DMS 273 treated with DMSO at 0.1 percent for 48 hours (cell line): ENCODE measurements around the gene BBS5.
"Not testable (repeated sequence)": the region's sequence is repeated elsewhere in the genome, so short reads cannot be mapped to it uniquely, and the experiment has no call there.

Source experiments
- DNase-seq: peaks from one replicate; lab custom pipeline; 2025; lab: John Stamatoyannopoulos, UW

Gene BBS5

GRCh38 chr2:169479257-169480078, at the start of gene BBS5:
BBS5 (plus strand) TSS chr2:169479494; CDS start chr2:169479554, 60 bp downstream.
- DNase-seq, result peak; percentile 66

DNA sequence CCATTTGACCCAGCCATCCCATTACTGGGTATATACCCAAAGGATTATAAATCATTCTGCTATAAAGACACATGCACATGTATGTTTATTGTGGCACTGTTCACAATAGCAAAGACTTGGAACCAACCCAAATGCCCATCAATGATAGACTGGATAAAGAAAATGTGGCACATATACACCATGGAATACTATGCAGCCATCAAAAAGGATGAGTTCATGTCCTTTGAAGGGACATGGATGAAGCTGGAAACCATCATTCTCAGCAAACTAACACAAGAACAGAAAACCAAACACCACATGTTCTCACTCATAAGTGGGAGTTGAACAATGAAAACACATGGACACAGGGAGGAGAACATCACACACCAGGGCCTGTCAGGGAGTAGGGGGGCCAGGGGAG, 47.5 kb upstream of the BBS5 start:
- DNase-seq, result not testable (repeated sequence)

- not testable (repeated sequence) for DNase-seq
These were observed 45.1 kb upstream of the BBS5 start for GRCh38 chr2:169434236-169434635.

DNA sequence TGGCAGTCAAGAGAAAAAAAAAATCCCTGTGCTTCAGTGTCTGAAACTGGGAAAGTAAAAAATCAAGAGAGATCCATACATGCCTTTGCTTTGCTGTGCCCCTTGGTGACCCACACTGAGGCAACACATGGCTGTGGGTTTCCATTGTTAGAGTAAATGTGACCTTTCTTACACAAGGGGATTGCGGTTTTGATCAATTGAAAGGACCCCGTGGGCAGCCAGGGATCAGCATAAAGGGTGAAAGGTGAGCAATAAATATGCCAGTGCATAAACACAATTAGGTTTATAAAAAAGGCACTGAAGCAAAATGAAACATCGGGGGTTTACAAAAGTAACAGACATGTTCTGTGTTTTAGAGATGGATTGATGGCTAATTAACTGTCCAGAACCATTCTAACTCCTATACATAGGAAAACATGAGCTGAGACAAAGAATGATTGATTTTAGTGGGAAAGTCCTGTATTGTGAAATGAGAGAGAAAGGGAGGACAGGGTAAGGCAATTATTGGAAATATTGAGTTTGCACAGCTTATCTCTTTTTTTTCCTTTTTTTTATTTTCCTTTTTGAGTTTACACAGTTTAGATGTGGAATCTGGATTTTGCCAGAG, 40.7 kb upstream of the BBS5 start:
- DNase-seq, result no peak

DNA sequence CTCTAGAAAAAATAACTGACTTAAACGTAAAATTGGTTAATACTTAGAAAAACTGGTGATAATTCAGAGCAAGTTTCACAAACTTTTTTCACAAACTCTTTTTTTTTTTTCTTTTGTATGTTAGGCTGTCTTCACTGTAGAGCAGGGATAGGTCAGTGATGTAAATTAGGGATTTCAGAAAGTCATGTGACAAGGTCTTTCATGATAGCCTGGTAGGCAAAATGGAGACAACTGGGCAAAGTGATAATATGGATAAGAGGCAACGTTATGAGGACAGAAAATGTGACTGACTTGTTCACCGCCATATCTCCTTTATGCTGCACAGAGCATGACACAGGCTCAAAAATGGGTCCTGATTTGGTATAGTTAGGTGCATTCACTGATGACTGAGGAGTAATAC, 39.4 kb upstream of the BBS5 start:
- no peak for DNase-seq

- DNase-seq, result no peak
These were observed 32.8 kb upstream of the BBS5 start for GRCh38 chr2:169446452-169446851.

DNA sequence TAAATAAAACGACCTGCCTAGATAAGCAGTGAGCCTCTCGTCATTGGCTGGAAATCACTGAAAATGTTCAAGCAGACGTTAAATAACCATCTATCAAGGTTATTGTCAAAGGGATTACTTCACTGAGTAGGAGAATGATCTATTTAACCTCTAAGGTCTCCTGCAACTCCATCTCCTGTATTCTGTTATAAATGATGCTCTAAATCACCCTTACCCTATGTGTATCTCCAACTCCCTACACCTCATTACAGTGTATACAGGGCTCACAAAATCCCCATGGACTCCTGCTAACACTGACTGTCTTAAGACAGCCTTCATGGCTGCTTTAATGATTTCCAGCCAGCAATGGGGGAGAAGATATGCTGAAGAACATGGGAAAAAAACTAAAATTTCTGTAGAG, 31.0 kb upstream of the BBS5 start:
- no peak for DNase-seq

- DNase-seq, result no peak
These were observed 30.4 kb upstream of the BBS5 start for GRCh38 chr2:169448865-169449264.

- no peak for DNase-seq
These were observed 27.2 kb upstream of the BBS5 start for GRCh38 chr2:169452080-169452479.

GRCh38 chr2:169453044-169453443, 26.2 kb upstream of the BBS5 start:
- DNase-seq, result not testable (repeated sequence)

- DNase-seq, result no peak
These were observed 18.2 kb upstream of the BBS5 start for GRCh38 chr2:169461143-169461542.

- no peak for DNase-seq
These were observed 16.2 kb upstream of the BBS5 start for GRCh38 chr2:169462896-169463695.

DNA sequence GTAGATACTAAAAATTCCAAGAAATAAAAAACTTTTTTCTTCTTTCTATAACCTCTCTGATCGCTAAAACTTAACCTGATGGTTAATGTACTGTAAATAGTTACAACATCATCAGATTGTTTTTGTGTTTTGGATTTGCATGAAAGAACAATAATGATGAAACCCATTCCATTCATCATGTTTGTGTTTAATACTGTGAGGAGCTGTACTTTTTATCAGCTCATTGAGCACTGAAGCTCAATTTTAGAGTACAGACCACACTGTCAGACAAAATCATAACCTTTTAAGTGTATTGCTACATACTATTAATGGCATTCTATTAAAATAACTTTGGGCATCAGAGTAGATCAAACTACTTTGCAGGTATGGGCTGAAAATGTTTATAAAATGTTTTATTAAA, 14.8 kb upstream of the BBS5 start:
- no peak for DNase-seq

- no peak for DNase-seq
These were observed 14.4 kb upstream of the BBS5 start for GRCh38 chr2:169464882-169465281.

GRCh38 chr2:169468841-169469240, 10.5 kb upstream of the BBS5 start:
- DNase-seq, result no peak

GRCh38 chr2:169469952-169470572, 9.2 kb upstream of the BBS5 start:
- DNase-seq, result no peak

DNA sequence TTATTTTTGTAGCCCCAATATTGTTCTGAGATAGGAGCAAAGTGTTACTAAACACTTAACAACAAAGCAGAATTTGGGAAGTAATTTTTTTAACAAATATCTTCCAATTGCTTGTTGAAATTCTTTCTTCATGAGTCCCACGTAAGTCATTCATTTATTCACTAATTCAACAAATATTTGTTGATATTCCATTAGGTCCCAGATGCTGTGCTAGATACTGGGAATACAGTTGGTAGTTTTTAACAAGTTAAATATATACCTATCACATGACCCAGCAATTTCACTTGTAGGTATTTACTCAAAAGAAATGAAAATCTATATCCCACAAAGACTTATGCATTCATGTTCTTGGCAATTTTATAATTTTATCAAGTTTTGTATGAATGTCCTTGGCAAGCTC, 7.0 kb upstream of the BBS5 start:
- no peak for DNase-seq

GRCh38 chr2:169476459-169476858, 2.8 kb upstream of the BBS5 start:
- no peak for DNase-seq

DNA sequence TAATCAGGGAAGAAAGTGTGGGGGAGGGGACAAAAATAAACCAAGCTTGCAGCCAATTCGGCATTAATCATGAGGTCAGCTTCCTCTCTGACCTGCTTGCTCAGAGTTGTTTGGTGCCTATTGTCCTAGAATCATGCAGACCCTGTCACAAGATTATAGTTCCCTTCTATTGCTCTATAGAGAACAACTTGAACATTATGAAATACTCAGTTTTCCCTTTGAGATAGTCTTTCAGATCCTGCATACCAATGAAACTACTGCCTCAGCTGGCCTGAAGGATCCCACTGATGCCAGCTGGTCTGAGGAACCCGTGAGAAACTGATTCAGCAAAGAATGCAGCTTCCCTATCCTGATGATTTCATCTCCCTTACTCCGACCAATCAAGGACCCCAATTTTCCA, 955 bp upstream of the BBS5 start:
- no peak for DNase-seq

- no peak for DNase-seq
These were observed 493 bp upstream of the BBS5 start for GRCh38 chr2:169478745-169479256.

- no peak for DNase-seq
These were observed 778 bp downstream of the BBS5 start for GRCh38 chr2:169480079-169480465.

DNA sequence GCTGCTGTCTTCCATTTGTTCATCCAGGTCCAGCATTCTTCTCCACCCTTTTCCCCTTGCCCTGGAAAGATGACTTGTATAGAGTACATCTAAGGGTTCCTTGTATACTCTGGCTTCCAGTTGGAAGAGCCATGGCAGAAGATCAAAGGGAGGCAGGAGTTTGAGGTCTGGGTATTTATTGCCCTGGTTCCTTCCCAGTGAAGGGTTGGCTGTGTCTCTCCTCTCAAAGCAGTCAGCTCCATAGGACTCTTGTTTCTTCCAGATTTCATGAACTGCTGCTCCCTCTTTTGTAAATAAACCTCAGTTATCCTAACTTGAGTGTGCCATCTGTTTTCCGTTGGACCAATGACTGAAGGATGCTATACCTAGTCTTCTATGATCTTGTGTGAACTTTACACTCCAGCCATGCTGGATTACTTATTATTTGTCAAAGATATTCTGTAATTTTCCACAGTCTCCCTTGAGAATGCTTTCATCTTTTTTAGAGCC, 6.4 kb downstream of the BBS5 start:
- no peak for DNase-seq
